Activated CD4-positive, CD25-positive, alpha-beta regulatory T cell treated with anti-CD3 and anti-CD28 coated beads, Interleukin-2, amount 50 U/mL, for 16 hours (primary cell): ENCODE results near the gene OTOG.

Experiments
- DNase-seq: peaks from one replicate; pipeline ENCODE4 v3.0.0-alpha.2; 2020; ENCODE audit warnings: low read depth, low spot score

OTOG gene

GRCh38 chr11:17650127-17650911 is 103.3 kb downstream of the OTOG start:
- no peak for DNase-seq

- DNase-seq: no peak
Measured at GRCh38 chr11:17651061-17651460, 104.0 kb downstream of the OTOG start.

- no peak for DNase-seq
Measured at GRCh38 chr11:17651681-17652080, 104.6 kb downstream of the OTOG start.

GRCh38 chr11:17652556-17652955 is 105.5 kb downstream of the OTOG start:
- DNase-seq: no peak

- no peak for DNase-seq
Measured at GRCh38 chr11:17653611-17654010, 106.6 kb downstream of the OTOG start.

- DNase-seq: no peak
Measured at GRCh38 chr11:17655682-17656081, 108.6 kb downstream of the OTOG start.

GRCh38 chr11:17658211-17658610 is 111.2 kb downstream of the OTOG start:
- DNase-seq: no peak

GRCh38 chr11:17668166-17668565 is 121.1 kb downstream of the OTOG start:
- no peak for DNase-seq

GRCh38 chr11:17672469-17672868 is 125.4 kb downstream of the OTOG start:
- DNase-seq: no peak

GRCh38 chr11:17673951-17674350 is 126.9 kb downstream of the OTOG start:
- DNase-seq: no peak

GRCh38 chr11:17682848-17683247 is 135.8 kb downstream of the OTOG start:
- no peak for DNase-seq

- DNase-seq: no peak
Measured at GRCh38 chr11:17683377-17684161, 136.5 kb downstream of the OTOG start.

- DNase-seq: no peak
Measured at GRCh38 chr11:17684550-17684949, 137.5 kb downstream of the OTOG start.

GRCh38 chr11:17686231-17686980 is 139.3 kb downstream of the OTOG start:
- no peak for DNase-seq

GRCh38 chr11:17687946-17688670 is 141.0 kb downstream of the OTOG start:
- no peak for DNase-seq

GRCh38 chr11:17691550-17691949 is 144.5 kb downstream of the OTOG start:
- no peak for DNase-seq

GRCh38 chr11:17691976-17692375 is 144.9 kb downstream of the OTOG start:
- DNase-seq: no peak

GRCh38 chr11:17692931-17693330 is 145.9 kb downstream of the OTOG start:
- no peak for DNase-seq

- DNase-seq: no peak
Measured at GRCh38 chr11:17693531-17693930, 146.5 kb downstream of the OTOG start.

GRCh38 chr11:17694494-17695110 is 147.5 kb downstream of the OTOG start:
- DNase-seq: no peak
